LNCaP clone FGC (cell line): ENCODE measurements around the gene SPP1.

Experiments used
- DNase-seq: peaks from one replicate; pipeline ENCODE4 v3.0.0-alpha.2; 2011; ENCODE audit warnings: low read depth
- H3K4me3 ChIP-seq: 2 replicates; pipeline ENCODE4 v1.5.1; 2011; ENCODE audit warnings: mild to moderate bottlenecking, low read depth, low read length, control low read depth
- TF ChIP-seq, protein P1 (sequence below): IDR thresholded peaks from 2 replicates; pipeline ENCODE4 v1.5.1; 2012; ENCODE audit warnings: mild to moderate bottlenecking; ENCODE audit not compliant: control insufficient read depth, insufficient read depth; ENCODE audit errors: extremely low read depth

The SPP1 gene

DNA sequence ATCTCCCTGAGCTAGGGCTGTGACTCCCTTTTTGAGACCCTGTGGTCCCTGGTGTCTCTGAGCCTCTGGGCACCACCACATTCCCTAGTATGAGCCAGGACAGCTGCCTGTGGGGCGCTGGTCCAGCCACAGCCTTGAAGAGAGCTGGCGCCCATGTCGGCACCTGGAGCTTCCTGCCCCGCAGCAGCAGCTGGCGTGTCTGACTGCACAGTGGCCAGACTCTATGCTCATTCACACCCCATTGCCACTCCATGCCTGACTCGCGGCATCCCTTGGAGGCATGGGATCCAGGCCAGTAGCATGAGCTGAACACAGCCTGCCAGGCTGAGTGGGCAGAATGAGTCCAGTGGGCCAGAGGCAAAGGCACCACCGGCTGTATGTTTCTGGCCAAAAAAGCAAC, 8.3 kb upstream of the SPP1 start:
- TF ChIP-seq, protein P1, sequence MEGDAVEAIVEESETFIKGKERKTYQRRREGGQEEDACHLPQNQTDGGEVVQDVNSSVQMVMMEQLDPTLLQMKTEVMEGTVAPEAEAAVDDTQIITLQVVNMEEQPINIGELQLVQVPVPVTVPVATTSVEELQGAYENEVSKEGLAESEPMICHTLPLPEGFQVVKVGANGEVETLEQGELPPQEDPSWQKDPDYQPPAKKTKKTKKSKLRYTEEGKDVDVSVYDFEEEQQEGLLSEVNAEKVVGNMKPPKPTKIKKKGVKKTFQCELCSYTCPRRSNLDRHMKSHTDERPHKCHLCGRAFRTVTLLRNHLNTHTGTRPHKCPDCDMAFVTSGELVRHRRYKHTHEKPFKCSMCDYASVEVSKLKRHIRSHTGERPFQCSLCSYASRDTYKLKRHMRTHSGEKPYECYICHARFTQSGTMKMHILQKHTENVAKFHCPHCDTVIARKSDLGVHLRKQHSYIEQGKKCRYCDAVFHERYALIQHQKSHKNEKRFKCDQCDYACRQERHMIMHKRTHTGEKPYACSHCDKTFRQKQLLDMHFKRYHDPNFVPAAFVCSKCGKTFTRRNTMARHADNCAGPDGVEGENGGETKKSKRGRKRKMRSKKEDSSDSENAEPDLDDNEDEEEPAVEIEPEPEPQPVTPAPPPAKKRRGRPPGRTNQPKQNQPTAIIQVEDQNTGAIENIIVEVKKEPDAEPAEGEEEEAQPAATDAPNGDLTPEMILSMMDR = no peak
- no peak overlapping the region for H3K4me3 ChIP-seq
- DNase-seq = no peak

DNA sequence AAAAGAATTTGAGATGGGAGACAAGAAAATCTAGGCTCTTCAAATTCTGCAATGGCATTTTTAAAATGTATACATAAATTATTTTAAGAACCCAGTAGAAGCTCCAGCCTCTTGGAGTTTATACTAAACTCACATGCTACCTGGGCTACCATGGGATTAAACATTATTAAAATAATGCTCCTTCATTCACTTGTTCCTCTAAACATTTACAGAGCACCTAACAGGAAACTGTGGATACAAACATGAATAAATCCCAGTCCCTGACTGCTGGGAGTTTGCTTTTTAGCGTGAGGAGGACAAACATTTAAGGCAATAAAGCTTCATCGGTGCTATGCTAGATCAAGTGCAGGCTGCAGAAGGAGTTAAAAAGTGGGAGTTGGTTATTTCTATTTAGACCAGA, 5.4 kb upstream of the SPP1 start:
- DNase-seq = no peak
- H3K4me3 ChIP-seq = no peak overlapping the region
- TF ChIP-seq, protein P1 = no peak

DNA sequence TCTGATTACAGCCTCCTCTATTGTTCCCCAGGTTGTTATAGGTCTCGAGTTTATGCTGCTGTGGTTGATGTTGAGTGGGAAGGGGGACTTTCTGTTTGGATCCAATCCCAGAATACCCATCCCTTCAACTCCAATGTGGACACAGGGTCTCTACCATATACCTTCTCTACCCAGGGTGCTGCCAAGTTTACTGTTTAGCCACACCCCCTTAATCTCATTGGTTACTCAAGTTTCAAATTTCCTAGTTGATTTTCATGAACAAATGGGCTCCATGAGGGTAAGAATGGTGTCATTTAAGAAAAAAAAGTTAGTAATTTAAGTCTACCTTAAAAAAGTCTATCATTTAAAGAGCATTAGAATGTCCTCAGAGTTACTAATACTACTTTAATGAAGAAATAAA, 3.6 kb upstream of the SPP1 start:
- TF ChIP-seq, protein P1 = no peak
- DNase-seq = no peak

DNA sequence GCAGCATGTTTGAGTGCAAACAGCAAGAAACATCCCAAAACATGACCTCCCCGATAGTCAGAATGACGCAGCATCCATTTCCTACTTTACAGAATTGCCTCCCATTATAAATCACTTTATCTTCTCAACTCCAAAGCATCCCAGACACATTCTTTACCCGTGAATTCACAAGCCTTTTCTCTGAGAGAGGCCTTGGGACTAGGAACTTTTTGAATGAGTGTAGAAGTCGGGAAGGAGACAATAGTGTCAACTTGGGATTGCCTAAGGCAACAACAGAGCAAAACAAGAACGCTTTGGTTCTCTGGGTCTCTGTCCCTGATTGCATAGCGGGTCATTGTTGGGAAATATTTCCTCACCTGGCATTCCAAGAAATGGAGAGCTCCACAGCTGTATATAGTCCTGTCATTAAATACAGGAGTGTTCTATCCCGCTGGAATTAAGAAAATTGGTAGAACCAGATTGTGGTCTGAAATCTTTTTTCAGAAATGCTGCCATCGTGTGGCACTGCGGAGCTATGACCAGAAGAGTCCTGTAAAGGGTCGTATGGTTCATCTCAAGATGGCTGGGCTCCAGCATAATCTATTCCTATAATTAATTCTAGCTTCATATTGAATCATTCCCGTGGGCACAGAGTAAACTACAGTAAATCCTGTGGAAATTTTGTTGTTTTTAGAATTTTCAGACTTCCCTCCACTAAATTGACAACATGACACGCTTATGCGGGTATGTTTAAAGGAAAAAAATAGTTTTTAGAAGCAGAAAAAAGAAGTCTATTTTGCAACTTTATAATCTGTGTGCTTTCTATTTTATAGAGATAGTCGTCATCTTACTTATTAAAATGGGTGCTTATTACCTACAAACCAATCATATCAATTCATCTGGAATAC, 2.0 kb upstream of the SPP1 start:
- TF ChIP-seq, protein P1 = peak; percentile 65
- H3K4me3 ChIP-seq = no peak overlapping the region
- DNase-seq = no peak

More for the DNA sequence above, 3.6 kb upstream of the SPP1 start:
- no peak overlapping the region for H3K4me3 ChIP-seq

DNA sequence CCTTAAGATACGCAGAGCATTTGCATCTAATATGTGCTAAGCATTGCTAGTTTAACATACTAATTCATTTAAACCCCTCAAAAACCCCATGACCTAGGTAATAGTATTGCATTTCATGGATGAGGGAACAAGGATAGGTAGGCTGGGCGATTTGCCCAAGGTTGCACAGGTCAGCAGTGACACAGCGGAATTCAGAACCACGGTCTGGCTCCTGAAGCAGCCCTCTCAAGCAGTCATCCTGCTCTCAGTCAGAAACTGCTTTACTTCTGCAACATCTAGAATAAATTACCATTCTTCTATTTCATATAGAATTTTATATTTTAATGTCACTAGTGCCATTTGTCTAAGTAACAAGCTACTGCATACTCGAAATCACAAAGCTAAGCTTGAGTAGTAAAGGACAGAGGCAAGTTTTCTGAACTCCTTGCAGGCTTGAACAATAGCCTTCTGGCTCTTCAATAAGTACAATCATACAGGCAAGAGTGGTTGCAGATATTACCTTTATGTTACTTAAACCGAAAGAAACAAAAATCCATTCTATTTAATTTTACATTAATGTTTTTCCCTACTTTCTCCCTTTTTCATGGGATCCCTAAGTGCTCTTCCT, 555 bp upstream of the SPP1 start:
- TF ChIP-seq, protein P1 = no peak
- DNase-seq = no peak
- H3K4me3 ChIP-seq = no peak overlapping the region

DNA sequence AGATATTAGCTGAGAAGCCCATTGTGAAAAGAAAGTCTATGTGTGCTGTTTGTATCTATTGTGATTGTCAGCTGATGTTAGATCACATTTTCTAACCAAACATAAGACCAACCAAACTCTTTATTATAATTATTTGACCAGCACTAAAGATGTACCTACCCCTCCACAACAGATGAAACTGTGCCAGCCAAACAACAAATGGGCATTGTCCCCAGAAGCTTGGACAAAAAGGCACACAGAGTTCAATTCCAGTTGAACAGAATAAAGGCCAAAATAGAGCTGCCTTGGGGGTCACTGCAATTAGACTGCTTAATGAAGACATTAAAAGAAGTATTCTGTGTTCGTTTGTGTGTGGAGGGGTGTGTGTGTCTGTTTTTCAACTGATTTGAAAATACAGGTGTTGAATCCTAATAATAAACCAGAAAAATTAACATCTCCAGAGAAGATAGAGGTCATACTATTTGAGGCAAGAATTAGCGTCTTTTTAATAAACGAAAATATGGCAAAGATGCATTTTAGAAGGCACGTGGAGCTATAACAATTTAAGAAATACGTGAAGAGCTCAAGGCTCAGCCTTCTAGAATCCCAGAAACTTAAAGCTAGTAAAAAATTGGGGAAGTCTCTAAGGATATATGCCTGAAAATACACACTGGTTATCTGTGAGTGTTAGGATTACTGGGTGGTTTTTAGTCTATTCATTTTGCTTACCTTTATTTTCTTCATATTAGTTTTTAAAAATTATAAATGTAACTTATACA, 2.2 kb downstream of the SPP1 start:
- H3K4me3 ChIP-seq = no peak overlapping the region
- TF ChIP-seq, protein P1 = no peak
- DNase-seq = no peak
